NCI-H2081 treated with DMSO at 0.1 percent for 48 hours (cell line): Measurements from ENCODE around the gene ASCL1.

ENCODE experiments used
- DNase-seq: peaks from one replicate; lab custom pipeline; 2025; lab: John Stamatoyannopoulos, UW

ASCL1 gene

GRCh38 chr12:102951841-102952240 is 5.6 kb upstream of the ASCL1 start:
- no peak for DNase-seq

DNA sequence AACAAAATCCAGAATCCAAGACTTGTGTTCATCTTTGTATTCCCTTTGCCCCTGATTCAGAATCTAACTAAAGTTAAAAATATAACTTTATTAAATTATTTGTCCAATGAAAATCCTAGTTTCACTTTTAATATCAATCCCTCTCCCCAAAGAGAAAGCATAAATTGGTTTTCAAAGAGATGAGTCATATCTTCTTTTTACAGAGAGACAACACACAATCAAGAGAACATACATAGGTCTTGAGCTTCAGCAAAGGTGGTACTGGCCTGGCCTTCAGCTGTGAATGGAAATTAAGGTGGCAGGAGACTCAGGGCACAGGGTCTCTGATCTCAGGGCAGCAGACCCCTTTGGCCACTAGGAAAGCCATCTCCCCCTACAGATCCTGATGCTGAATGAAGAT is 4.3 kb upstream of the ASCL1 start:
- no peak for DNase-seq

DNA sequence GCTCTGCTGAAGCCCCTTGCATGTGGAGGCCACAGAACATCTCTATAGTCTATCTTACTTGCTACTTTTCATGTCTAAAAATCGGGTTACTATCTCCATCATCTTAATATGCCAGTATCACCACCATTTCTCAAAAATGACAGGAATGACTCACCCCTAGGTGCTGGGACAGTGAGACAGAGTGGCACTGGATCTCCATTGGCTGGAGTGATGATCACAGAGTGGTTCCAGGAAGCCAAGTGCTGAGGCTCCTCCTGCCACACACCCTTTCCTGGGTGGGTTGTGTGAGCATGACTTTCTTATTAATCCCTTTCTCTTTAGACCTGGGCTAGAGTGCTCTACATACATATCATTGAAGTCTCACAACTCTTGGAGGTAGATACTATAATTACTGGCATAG is 3.3 kb upstream of the ASCL1 start:
- DNase-seq, result no peak

DNA sequence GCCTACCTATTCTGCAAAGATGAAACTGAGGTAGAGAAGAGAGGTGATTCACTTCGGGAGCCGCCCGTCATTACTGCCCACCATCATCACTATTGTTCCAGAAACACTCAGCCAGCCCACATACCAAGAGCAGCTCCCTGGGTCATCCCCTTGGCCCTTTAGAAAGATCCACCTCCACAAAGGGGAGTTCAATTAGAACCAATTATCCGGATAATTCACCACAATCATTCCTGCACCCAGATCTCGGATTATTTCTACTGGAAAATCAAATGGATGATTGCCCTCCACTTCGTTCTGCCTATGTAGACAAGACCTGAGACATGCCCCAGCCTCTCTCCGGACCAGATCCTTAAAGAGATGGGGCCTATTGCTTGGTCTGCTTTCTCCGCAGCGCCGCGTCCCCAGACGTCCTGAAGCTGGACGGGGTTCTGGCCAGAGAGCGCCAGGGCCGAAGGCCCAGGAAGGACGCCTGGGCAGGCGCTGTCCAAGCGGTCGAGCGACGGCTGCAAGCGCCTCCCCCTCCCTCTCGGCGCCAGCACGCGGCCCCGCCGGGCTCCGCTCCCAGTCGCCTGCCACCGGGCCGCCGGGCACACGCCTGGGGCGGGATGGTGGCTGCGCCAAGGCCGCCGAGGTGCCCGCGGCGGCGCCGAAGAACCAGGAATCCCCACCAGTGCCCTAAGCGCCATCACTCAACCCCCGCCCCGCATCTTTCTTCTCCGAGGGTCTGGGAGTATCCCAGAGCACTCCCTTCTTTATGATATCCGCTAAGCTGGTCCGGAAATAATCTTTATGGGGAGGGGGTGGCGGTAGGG is 1.3 kb upstream of the ASCL1 start:
- no peak for DNase-seq

GRCh38 chr12:102956738-102957327 is 641 bp upstream of the ASCL1 start:
- no peak for DNase-seq

DNA sequence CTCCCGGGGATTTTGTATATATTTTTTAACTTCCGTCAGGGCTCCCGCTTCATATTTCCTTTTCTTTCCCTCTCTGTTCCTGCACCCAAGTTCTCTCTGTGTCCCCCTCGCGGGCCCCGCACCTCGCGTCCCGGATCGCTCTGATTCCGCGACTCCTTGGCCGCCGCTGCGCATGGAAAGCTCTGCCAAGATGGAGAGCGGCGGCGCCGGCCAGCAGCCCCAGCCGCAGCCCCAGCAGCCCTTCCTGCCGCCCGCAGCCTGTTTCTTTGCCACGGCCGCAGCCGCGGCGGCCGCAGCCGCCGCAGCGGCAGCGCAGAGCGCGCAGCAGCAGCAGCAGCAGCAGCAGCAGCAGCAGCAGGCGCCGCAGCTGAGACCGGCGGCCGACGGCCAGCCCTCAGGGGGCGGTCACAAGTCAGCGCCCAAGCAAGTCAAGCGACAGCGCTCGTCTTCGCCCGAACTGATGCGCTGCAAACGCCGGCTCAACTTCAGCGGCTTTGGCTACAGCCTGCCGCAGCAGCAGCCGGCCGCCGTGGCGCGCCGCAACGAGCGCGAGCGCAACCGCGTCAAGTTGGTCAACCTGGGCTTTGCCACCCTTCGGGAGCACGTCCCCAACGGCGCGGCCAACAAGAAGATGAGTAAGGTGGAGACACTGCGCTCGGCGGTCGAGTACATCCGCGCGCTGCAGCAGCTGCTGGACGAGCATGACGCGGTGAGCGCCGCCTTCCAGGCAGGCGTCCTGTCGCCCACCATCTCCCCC is 777 bp downstream of the ASCL1 start:
- DNase-seq, result no peak

DNA sequence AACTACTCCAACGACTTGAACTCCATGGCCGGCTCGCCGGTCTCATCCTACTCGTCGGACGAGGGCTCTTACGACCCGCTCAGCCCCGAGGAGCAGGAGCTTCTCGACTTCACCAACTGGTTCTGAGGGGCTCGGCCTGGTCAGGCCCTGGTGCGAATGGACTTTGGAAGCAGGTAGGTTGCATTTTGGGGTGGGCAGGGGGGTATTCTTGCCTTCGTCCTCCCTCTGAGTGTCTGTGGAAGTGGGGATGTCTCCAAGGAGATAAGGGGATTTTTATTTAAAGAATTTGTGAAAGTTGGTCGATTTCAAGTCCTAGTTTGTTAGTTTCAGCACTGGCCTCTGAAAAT is 1.3 kb downstream of the ASCL1 start:
- DNase-seq, result no peak

DNA sequence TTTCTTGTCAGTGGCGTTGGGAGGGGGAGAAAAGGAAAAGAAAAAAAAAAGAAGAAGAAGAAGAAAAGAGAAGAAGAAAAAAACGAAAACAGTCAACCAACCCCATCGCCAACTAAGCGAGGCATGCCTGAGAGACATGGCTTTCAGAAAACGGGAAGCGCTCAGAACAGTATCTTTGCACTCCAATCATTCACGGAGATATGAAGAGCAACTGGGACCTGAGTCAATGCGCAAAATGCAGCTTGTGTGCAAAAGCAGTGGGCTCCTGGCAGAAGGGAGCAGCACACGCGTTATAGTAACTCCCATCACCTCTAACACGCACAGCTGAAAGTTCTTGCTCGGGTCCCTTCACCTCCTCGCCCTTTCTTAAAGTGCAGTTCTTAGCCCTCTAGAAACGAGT is 1.9 kb downstream of the ASCL1 start:
- DNase-seq, result no peak

DNA sequence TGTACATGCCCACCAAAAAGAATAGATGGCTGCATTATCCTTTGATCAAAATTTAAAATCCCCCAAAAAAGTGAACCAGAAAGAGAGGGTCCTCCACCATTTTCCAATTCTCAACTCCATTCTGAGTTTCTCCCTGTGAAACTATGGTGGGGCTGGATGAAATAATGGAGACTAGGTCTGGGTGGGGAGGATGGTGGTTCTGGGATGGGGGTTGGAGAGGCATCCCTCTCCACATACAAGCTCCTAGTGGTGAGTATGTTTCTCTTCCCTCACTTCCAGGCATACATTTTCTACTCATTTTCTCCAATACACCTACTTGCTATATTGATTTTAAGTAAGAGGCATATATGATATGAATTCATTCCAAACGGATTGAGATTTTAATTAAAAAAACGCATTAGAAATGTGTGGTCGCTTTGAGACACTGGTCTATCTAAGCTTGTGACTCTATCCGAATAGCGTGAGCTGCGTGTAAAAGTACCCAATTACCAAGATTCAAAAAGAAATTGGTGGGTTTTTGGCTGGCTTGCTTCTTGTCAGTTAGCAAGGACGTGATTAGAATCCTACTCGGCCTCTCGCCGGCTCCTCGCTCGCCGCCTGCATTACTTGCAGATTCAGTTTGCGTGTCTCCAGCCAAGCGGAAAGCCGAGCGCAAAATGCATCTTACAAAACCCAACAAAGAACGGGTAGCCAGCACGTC is 3.4 kb downstream of the ASCL1 start:
- no peak for DNase-seq

- peak; percentile 64 for DNase-seq
Observed at GRCh38 chr12:102961466-102961855, 4.0 kb downstream of the ASCL1 start.

DNA sequence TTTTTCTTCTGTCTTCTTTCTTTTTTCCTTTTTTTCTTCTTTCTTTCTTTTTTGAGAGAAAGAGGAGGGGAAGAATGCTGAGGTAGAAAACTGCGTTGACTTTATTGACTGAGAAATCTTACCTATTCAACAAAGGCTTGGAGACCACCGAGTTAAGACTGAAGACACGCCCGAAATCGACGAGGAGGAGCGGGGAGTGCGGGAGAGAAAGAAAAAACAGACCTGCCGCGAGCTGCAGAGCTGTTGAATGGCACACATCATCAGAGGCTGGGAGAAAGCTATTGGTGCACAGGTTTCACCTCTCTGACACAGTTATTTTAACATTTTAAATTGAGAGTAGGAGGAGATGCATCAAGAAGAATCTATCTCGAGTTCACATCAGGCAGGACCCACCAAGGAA is 5.1 kb downstream of the ASCL1 start:
- no peak for DNase-seq

GRCh38 chr12:102962986-102963385 is 5.5 kb downstream of the ASCL1 start:
- DNase-seq, result no peak

- no peak for DNase-seq
Observed at GRCh38 chr12:102963796-102964195, 6.3 kb downstream of the ASCL1 start.

- DNase-seq, result peak; percentile 82
Observed at GRCh38 chr12:102964872-102965271, 7.4 kb downstream of the ASCL1 start.

DNA sequence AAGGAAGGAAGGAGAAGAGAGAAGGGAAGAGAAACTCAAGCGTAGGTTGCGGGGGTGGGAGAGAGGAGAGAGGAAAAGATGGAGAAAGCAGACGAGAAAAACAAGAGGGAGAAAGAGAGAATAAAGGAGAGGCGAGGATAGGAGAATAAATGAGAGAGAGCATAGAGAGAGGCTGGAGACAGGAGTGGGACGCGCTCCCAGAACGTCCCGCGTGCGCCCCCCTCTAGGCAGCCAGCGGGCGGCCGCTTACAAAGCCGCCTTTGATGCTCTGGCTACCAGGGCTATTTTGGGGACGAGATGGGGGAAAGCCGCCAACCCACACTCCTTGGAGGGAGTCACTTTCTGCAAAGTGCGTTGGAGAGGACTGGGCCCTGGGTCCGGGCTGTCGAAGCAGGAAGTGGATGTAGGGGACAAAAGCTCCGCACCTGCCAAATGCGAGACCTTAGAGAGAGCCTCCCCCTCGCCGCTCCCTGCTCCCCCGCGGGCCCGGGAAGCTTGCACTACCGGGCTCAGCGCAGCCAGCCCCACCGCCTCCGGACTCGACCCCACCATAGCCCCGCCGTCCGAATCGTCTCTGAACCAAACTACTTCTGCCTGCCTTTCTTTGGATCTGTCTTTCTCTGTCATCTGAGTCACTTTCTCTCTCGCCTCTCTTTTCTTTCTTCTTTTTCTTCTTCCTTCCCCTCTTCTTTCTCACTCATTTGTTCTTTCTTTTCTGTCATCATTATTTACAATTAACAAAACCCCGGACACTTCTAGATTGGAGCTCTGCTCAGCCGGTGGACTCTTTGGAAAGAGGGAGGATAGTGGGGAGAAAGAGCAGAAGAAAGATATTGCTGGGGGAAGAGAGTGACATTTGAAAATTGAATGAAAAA is 8.0 kb downstream of the ASCL1 start:
- peak; percentile 44 for DNase-seq

DNA sequence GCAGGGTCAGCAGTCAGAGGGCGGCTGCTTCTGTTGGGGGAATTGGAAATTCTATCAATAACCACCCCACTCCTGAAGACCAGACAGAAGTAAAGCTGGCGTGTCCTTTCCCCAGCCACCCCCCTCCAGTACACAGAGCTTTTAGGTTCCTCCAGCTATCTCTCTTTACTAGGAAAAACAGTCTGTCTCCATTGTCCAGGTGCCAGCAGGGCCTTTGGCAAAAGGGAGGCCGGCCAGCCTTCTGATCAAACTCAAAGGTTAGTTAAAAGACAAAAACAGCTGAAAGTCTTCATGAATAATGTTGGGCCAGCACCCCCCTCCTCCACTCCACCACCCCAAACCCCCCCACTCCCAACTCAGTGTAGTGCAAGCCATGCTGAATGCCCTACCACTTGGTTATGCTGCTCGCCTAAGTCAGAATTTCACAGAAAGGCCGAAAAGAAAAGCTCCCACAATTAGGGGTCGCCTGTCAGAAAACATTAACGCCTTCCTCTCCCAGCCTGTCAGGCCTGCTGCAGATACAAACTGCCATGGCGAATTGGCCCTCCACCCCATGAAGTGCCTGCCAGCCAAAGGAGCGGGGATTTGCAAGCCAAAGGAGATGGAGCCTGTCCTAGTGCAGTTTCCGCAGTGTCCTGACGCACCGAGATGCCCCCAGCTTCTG is 8.9 kb downstream of the ASCL1 start:
- DNase-seq, result no peak

GRCh38 chr12:102970780-102971179 is 13.3 kb downstream of the ASCL1 start:
- no peak for DNase-seq

DNA sequence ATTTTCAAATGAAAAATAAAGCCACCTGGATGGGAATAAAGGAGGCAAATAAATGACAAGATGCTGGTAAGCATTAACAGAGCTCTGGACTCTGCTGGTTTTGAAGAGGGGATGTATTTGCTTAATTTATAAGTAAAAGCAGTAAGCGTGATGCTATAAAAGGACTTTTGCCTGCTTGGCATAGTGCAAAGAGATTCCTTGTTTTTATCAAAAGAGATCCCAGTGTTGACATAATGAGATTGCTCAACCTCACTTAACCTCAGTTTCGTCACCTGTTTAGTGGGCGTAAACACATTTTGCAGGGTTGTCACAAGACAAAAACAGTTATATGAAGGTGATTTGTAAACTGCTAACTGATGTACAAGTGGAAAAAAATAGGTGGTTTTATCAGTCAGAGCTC is 13.8 kb downstream of the ASCL1 start:
- DNase-seq, result no peak

- DNase-seq, result no peak
Observed at GRCh38 chr12:102973583-102973982, 16.1 kb downstream of the ASCL1 start.

DNA sequence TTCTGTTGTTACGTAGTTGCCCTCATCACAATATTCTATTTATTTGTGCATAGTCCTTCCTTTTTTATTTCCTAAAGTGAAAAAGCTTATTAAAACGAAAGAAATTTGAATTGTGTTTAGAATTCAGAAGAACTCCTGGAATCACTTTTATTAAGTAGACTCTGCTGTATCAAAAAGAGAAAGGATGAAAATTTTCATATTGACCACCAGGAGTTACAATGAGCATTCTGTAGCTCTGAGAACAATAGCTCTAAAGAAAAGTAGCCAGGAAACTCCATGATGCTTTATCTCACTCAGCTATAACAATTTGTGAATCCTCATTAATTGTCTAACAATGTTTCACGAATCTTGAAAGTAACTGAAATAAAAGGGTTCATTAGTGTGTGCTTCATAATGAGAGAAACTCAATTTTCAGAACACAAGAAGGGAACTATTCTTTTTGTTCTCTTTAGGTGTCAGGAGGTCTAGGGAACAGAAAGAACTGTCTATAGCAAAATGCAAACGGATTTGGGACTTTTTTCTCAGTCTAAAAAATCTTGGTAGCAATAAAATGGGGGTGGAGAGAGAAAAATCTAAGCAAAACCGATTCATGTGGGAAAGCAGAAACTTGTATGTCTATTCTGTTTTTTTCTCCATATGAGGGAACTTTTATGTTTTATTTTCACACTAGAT is 19.3 kb downstream of the ASCL1 start:
- no peak for DNase-seq
